Retinal pigment epithelial cell (primary cell): Measurements from ENCODE around the gene ITGA11.

Source experiments
- DNase-seq: peaks from one replicate; pipeline ENCODE4 v3.0.0-alpha.2; 2010; ENCODE audit warnings: low read depth
- H3K4me3 ChIP-seq: 2 replicates; pipeline ENCODE4 v1.5.1; 2011; ENCODE audit warnings: mild to moderate bottlenecking, low read length, control low read depth, moderate library complexity
- TF ChIP-seq, protein P1 (sequence below): conservative IDR thresholded peaks from 2 replicates; pipeline ENCODE4 v1.5.1; 2011; ENCODE audit warnings: low read depth, low read length, control low read depth, inconsistent platforms

ITGA11 gene

DNA sequence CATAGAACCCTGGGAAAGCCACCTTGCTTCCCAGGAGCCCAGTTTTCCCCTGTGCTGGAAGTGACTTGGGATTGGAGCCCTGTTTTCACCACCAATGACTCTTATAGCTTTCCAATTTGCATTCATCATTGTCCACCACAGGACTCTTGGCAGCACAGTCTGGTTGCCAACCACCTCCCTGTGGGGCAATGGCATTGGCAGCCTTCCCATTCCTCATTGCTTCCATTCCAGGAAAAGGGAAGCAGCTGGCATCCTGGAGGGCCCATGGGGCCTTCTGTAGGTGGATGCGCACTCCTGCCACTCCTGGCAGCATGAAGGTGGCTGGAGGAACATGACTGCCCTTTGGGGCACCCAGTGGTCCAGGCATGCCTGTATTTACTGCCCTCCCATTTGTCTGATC is 96.7 kb downstream of the ITGA11 start:
- TF ChIP-seq, protein P1, sequence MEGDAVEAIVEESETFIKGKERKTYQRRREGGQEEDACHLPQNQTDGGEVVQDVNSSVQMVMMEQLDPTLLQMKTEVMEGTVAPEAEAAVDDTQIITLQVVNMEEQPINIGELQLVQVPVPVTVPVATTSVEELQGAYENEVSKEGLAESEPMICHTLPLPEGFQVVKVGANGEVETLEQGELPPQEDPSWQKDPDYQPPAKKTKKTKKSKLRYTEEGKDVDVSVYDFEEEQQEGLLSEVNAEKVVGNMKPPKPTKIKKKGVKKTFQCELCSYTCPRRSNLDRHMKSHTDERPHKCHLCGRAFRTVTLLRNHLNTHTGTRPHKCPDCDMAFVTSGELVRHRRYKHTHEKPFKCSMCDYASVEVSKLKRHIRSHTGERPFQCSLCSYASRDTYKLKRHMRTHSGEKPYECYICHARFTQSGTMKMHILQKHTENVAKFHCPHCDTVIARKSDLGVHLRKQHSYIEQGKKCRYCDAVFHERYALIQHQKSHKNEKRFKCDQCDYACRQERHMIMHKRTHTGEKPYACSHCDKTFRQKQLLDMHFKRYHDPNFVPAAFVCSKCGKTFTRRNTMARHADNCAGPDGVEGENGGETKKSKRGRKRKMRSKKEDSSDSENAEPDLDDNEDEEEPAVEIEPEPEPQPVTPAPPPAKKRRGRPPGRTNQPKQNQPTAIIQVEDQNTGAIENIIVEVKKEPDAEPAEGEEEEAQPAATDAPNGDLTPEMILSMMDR = no peak

GRCh38 chr15:68334661-68335124 is 97.3 kb downstream of the ITGA11 start:
- TF ChIP-seq, protein P1 = no peak
- no peak for DNase-seq

More for the DNA sequence above, 96.7 kb downstream of the ITGA11 start:
- no peak overlapping the region for H3K4me3 ChIP-seq
- DNase-seq = no peak

DNA sequence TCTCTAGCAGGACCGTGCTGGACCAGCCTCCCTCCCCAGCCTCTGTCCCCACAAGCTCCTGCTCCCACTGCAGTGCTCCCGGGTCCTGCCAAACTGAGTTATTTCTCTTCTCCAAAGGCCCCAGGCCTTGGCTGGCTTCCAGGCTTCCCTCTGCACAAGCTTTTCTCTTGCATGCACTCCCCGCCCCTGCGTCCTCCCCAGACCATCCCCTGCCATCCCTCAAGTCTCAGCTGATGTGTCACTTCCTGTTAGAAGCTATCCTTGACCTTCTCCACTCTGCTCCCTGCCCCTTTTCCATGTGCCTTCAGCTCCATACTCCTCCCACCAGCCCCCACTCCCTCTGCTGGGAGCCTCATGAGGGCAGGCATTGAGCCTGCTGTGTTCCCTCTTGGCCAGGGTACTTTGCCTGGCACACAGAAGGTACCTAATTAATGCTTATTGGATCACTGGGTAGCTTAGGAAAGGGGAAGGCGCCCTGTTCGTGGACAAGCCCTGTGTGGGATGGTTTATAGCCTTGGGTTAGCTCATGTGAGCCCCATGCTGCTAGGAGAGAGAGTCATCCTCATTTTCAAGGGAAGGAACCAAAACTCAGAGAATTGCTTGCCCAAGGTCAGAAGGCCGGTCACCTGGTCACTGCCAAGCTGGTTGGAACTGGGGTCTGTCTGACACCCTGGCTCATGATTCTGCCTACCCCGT is 98.0 kb downstream of the ITGA11 start:
- H3K4me3 ChIP-seq = no peak overlapping the region
- no peak for DNase-seq
- TF ChIP-seq, protein P1 = no peak

More at GRCh38 chr15:68334661-68335124, 97.3 kb downstream of the ITGA11 start:
- H3K4me3 ChIP-seq = no peak overlapping the region

DNA sequence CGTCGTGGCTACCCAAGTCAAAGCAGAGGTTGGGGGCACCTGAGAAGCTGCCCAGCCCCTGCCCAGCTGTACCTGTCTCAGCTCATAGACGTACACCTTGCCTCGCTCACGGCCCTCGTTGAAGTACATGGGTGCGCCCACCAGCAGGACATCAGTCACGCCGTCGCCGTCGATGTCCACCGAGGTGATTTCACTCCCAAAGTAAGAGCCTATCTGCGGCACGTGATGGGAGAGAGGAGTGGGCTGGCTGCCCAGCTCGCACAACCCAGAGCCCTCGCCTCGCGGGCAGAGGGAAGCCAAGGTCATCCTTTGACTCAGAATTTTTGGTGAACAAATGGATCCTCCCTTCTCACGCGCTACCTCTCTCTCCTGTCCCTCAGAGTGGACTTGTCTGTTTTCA is 99.7 kb downstream of the ITGA11 start:
- TF ChIP-seq, protein P1 = no peak
- DNase-seq = no peak

DNA sequence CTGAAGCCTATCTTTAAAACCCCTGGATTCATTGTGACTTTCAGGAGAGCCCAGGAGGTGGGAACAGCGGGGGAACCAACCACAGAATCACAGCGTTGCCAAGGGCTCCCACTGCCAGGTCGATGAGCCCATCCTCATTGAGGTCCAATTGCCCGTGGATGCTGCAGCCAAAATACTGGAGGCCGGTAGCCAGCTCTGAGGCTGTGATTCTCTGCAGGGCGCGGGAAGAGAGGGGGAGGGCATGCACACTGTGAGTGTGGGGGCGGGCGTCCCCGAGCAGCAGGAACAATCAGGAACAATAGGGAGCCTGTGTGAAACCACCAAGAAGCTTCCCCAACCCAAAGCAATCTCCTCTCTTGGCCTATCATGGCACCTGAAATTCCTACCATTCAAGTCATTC is 101.1 kb downstream of the ITGA11 start:
- DNase-seq = no peak
- no peak overlapping the region for H3K4me3 ChIP-seq
- TF ChIP-seq, protein P1 = no peak

More for the DNA sequence above, 99.7 kb downstream of the ITGA11 start:
- no peak overlapping the region for H3K4me3 ChIP-seq

DNA sequence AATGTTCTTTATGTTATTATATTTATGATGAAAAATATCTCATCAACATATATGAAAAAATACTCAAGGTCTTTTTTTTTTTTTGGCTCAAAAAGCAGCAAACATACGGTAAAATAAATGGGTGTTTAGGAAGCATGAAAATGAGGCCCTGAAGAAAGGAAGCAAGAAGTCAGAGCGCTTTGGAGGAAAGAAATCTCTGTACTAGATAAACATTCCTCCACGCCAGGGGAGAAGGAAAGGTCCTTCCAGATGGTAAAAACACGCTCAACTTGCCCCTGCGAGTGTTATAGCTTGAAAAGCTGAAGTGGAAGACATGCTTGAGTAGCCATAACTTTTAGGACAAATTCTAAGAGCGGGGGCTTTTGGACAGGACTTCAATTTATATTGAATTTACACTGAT is 101.5 kb downstream of the ITGA11 start:
- H3K4me3 ChIP-seq = no peak overlapping the region
- TF ChIP-seq, protein P1 = no peak
- DNase-seq = no peak

DNA sequence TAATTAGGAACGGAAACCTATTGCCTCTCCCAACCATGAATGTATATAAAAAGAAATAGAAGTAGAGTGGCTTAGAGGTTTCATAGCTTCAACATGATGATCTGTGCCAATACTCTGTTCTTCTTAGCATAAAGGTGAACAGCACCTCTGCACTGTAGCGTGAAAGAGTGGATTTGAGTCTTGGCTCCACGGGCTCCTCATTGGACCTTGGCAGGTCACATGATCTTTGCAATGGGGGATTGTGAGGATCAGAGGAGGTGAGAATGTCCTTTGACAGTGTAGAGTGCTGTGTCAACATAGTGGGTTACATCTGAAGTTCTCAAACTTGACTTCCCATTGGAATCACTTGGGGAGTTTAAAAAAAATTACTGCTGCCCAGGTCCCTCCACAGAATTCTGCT is 103.0 kb downstream of the ITGA11 start:
- no peak overlapping the region for H3K4me3 ChIP-seq
- DNase-seq = no peak
- TF ChIP-seq, protein P1 = no peak
